NCI-H774 (cell line): Measurements from ENCODE around the gene FAM222A.

Experiments used
- DNase-seq: peaks from one replicate; lab custom pipeline; 2025; lab: John Stamatoyannopoulos, UW

The FAM222A gene

GRCh38 chr12:109800536-109800935 lies 86.9 kb downstream of the FAM222A start:
- no peak for DNase-seq

GRCh38 chr12:109802828-109803227 lies 89.2 kb downstream of the FAM222A start:
- DNase-seq, result no peak

- DNase-seq, result no peak
Observed at GRCh38 chr12:109803678-109804077, 90.1 kb downstream of the FAM222A start.

- DNase-seq, result peak; percentile 40
Observed at GRCh38 chr12:109804820-109805761, 91.5 kb downstream of the FAM222A start.

- DNase-seq, result no peak
Observed at GRCh38 chr12:109807954-109808643, 94.5 kb downstream of the FAM222A start.

- no peak for DNase-seq
Observed at GRCh38 chr12:109808876-109809646, 95.4 kb downstream of the FAM222A start.

- no peak for DNase-seq
Observed at GRCh38 chr12:109810954-109811623, 97.5 kb downstream of the FAM222A start.

GRCh38 chr12:109811624-109811995 lies 98.0 kb downstream of the FAM222A start:
- no peak for DNase-seq

GRCh38 chr12:109813810-109814416 lies 100.3 kb downstream of the FAM222A start:
- no peak for DNase-seq

- DNase-seq, result no peak
Observed at GRCh38 chr12:109814600-109815150, 101.0 kb downstream of the FAM222A start.

- no peak for DNase-seq
Observed at GRCh38 chr12:109815225-109815624, 101.6 kb downstream of the FAM222A start.

GRCh38 chr12:109815757-109816617 lies 102.4 kb downstream of the FAM222A start:
- no peak for DNase-seq

GRCh38 chr12:109816870-109817269 lies 103.2 kb downstream of the FAM222A start:
- no peak for DNase-seq

GRCh38 chr12:109817627-109818231 lies 104.1 kb downstream of the FAM222A start:
- no peak for DNase-seq

- DNase-seq, result no peak
Observed at GRCh38 chr12:109818253-109818652, 104.6 kb downstream of the FAM222A start.

GRCh38 chr12:109818905-109819500 lies 105.4 kb downstream of the FAM222A start:
- DNase-seq, result no peak
